GM10248 (cell line): ENCODE measurements around the gene FANCC.
"Not testable (repeated sequence)": the region's sequence is repeated elsewhere in the genome, so short reads cannot be mapped to it uniquely, and the experiment has no call there.

ENCODE experiments used
- CTCF ChIA-PET: fragments of 300-600 bp; sonication (Branson Sonifier 250); formaldehyde crosslinking; extraction: SDS; loops from one replicate; lab custom pipeline; 2021; ENCODE audit warnings: antibody characterized with exemption; lab: Yijun Ruan, JAX
- POLR2A ChIA-PET: fragments of 350-650 bp; sonication (Branson Sonifier 250); formaldehyde crosslinking; extraction: SDS; loops from one replicate; lab custom pipeline; 2020; ENCODE audit warnings: antibody characterized with exemption; lab: Yijun Ruan, JAX
- DNase-seq: peaks from one replicate; pipeline ENCODE4 v3.0.0; 2012; ENCODE audit errors: extremely low spot score
- TF ChIP-seq, protein P1 (sequence below): IDR thresholded peaks from 2 replicates; pipeline ENCODE4 v1.5.1; 2012; ENCODE audit warnings: mild to moderate bottlenecking, low read depth; ENCODE audit errors: extremely low read depth, missing control alignments, control extremely low read depth

Gene FANCC

GRCh38 chr9:95332860-95333259, 15.4 kb upstream of the FANCC start:
- DNase-seq = no peak
- CTCF ChIA-PET = interaction anchor here (1.1 kb wide), 1 partner anchor 11 kb away, joined by 3 read pairs; no protein-coding TSS in a partner anchor
- TF ChIP-seq, protein P1, sequence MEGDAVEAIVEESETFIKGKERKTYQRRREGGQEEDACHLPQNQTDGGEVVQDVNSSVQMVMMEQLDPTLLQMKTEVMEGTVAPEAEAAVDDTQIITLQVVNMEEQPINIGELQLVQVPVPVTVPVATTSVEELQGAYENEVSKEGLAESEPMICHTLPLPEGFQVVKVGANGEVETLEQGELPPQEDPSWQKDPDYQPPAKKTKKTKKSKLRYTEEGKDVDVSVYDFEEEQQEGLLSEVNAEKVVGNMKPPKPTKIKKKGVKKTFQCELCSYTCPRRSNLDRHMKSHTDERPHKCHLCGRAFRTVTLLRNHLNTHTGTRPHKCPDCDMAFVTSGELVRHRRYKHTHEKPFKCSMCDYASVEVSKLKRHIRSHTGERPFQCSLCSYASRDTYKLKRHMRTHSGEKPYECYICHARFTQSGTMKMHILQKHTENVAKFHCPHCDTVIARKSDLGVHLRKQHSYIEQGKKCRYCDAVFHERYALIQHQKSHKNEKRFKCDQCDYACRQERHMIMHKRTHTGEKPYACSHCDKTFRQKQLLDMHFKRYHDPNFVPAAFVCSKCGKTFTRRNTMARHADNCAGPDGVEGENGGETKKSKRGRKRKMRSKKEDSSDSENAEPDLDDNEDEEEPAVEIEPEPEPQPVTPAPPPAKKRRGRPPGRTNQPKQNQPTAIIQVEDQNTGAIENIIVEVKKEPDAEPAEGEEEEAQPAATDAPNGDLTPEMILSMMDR = no peak
- POLR2A ChIA-PET = no interaction called here

DNA sequence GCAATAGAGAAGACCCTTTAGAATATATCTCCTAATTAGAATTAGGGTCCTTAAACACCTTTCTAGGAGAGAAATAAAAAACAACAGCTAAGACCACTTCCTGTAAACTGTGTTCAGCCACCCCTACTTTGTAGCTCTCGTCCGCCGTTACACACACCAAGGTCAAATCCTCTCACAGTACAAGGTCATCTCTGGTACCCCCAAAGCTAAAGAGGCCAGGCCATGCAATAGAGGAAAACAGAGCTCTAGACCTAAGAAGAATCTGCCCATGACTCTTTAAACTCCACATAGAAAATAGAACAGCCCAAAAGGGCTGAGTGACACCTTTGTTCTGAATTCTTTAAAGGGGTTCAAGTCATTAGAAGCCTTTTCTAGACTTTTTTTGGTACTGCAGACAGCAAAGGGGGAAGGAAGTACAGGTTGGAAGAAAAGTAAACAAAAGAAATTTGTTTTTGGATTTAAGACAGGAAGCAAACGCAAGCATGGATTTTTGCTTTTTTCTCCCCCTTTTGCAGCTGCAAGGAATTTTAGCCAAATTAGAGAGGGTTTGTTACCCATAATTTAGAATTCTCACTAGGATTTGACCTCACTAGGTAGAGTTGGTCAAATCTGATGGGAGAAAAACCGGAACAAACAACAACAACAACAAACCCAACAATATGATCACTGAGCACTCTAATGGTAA, 13.4 kb upstream of the FANCC start:
- ChIA-PET POLR2A (no interaction called here), CTCF (interaction anchor here (1.3 to 1.7 kb wide), 2 partner anchors 12 to 35 kb away, joined by 3 read pairs; no protein-coding TSS in a partner anchor)
- DNase-seq = no peak
- TF ChIP-seq, protein P1 = no peak

- POLR2A ChIA-PET, DNase-seq: not testable (repeated sequence)
- CTCF ChIA-PET = interaction anchor here (1.1 to 1.7 kb wide), 2 partner anchors 9 to 37 kb away, joined by 3 read pairs; no protein-coding TSS in a partner anchor
These were observed 11.6 kb upstream of the FANCC start for GRCh38 chr9:95329061-95329460.

GRCh38 chr9:95327239-95327865, 9.8 kb upstream of the FANCC start:
- ChIA-PET POLR2A (no interaction called here), CTCF (no interaction called here)
- no peak for DNase-seq
- TF ChIP-seq, protein P1 = no peak

DNA sequence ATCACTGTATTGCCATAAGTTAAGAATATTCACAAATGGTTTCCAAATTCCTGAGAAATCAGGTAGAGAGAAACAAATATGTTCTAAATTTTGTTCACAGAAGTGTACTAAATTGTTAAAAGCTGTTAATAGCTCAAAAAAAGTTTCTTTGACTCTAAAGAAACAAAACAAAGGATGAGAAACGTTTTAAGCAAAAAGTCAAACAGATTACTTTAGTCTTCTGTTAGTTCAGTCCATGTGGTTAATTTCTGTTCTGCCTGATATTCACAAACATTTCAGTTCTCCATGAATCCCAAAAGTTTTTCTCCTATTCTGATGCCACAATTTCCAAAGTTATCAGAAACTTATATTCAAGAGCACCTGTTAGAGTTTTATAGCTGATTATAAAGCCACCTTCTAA, 7.7 kb upstream of the FANCC start:
- POLR2A ChIA-PET = no interaction called here
- TF ChIP-seq, protein P1 = no peak
- CTCF ChIA-PET = no interaction called here
- no peak for DNase-seq

GRCh38 chr9:95317893-95318211, 343 bp upstream of the FANCC start:
- POLR2A ChIA-PET = no interaction called here
- CTCF ChIA-PET = no interaction called here
- TF ChIP-seq, protein P1 = no peak
- no peak for DNase-seq

GRCh38 chr9:95316794-95317118, 753 bp downstream of the FANCC start:
- DNase-seq = peak; percentile 75
- CTCF ChIA-PET = no interaction called here

More at GRCh38 chr9:95316794-95317118, 753 bp downstream of the FANCC start:
- TF ChIP-seq, protein P1 = no peak
- POLR2A ChIA-PET = no interaction called here
